Dendritic cell treated with granulocyte-macrophage colony-stimulating factor and Interleukin-4, amounts not matched to agents 40 ng/mL and 50 ng/mL, for 4 days (primary cell): ENCODE results near the gene ANTXR1.

Experiments used
- H3K27ac Mint-ChIP-seq: one replicate; pipeline ENCODE4 v1.8.0; 2022; ENCODE audit warnings: mild to moderate bottlenecking, mixed read lengths
- H3K27me3 Mint-ChIP-seq: one replicate; pipeline ENCODE4 v1.8.0; 2022; ENCODE audit warnings: mild to moderate bottlenecking, mixed read lengths
- H3K36me3 Mint-ChIP-seq: one replicate; pipeline ENCODE4 v1.8.0; 2022; ENCODE audit warnings: low read depth, mixed read lengths
- H3K4me1 Mint-ChIP-seq: one replicate; pipeline ENCODE4 v1.8.0; 2022; ENCODE audit warnings: low read depth, mixed read lengths
- H3K4me3 Mint-ChIP-seq: one replicate; pipeline ENCODE4 v1.8.0; 2022; ENCODE audit warnings: mild to moderate bottlenecking, moderate library complexity, mixed read lengths
- H3K9me3 Mint-ChIP-seq: one replicate; pipeline ENCODE4 v1.8.0; 2022; ENCODE audit warnings: mixed read lengths
- intact Hi-C: fragments of 100-400 bp; cut with micrococcal nuclease; formaldehyde crosslinking; loops from one replicate; pipeline ENCODE4 v1.15.0; 2022

The ANTXR1 gene

DNA sequence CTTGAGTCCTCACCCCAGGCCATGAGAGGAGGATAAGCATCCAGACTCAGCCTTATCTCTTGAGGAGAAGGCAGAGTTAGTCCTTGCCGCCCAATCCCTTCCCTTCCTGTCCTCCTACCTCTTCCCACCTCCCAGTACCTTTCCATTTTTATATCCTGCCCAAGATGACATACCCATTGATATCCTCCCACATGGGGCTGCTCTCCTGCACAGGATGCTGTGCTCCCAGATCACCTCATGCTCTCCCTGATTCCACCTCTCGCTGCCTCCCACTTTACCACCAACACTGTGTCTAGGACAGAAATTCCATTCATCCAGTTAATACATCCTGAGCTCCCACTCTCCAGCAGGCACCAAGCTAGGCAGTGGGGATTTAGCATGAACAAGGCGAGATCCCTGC is 191.7 kb downstream of the ANTXR1 start:
- Mint-ChIP-seq H3K4me1 (peaks cover 6% of the 10 kb centered on the region), H3K36me3 (no peaks in the 10 kb centered on the region), H3K27ac (peak overlapping the region; percentile 8), H3K9me3 (no peaks in the 10 kb centered on the region), H3K27me3 (peaks cover 4% of the 10 kb centered on the region), H3K4me3 (no peak overlapping the region)
- intact Hi-C loops = loop anchor here (10.0 kb wide), 2 partner anchors 100 to 150 kb away; no protein-coding TSS in a partner anchor

DNA sequence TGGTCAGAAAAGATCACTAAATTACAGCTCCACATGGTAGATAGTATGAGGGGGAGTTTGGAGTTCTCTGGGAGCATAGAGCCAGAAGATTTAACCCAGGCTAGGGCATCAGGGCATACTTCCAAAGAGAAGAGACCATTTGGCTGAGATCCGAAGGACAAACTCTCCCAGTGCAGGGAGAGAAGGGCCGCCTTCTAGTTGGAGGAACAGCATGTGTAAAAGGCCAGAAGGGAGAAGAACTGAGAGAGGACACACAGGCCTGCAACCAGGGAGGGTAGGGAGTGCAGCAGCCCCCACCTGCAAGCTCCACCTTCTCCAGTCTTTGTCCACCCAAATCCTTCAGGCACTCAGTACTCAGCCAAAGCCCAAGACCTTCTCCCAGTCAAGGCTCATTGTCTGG is 192.1 kb downstream of the ANTXR1 start:
- Mint-ChIP-seq H3K4me3 (no peak overlapping the region), H3K4me1 (peaks cover 6% of the 10 kb centered on the region), H3K27ac (peak overlapping the region; percentile 8), H3K27me3 (peaks cover 4% of the 10 kb centered on the region), H3K36me3 (no peaks in the 10 kb centered on the region), H3K9me3 (no peaks in the 10 kb centered on the region)
- intact Hi-C loops = loop anchor here (10.0 kb wide), 2 partner anchors 100 to 150 kb away; no protein-coding TSS in a partner anchor

DNA sequence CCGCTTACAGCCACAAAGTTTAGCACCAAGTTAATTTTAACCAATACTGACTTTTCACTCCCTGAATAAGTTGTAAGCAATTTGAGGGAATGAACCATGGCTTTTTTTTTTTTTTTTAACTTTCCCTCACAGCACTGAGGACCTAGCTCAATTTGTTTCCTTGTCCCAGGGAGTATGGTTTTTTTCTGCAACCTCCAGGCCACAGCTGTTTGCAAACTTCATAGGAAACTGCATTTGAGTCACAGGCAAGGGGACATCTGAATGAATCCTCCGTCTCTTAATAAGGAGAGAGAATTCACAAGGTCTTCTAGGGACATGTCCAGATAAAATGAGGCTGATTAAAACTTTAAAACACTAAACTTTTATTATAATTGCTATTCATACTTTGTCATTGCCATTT is 192.5 kb downstream of the ANTXR1 start:
- Mint-ChIP-seq H3K27me3 (peaks cover 4% of the 10 kb centered on the region), H3K27ac (no peak overlapping the region), H3K4me1 (peaks cover 6% of the 10 kb centered on the region), H3K9me3 (no peaks in the 10 kb centered on the region), H3K36me3 (no peaks in the 10 kb centered on the region), H3K4me3 (no peak overlapping the region)
- intact Hi-C loops = loop anchor here (10.0 kb wide), 2 partner anchors 99 to 151 kb away; no protein-coding TSS in a partner anchor

DNA sequence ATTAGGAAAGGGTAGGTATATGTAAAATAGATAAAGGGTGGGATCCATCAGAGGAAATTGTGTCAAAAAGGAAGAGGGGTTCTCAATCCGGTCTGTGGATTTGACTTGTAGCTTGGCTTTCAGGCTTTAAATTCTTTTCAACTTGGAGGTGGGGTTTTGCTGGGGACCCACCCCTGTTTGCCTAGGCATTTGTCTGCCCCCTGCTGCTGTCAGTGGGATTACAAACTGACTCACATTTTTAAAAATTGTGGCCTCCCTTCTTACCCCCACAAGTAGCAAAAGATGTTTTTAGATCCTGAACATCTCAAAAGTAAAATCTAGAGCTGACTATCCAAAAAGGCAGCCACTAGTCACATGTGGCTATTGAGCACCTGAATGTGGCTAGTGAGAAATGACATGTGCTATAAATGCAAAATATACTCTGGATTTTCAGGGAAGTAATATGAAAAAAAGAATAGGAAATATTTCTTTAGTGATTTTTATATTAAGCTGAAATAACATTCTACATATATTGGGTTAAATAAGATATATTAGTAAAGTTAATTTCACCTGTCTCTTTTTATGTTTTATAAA is 195.1 kb downstream of the ANTXR1 start:
- intact Hi-C loops = loop anchor here (10.0 kb wide), 2 partner anchors 97 to 153 kb away; no protein-coding TSS in a partner anchor
- Mint-ChIP-seq H3K4me1 (peaks cover 6% of the 10 kb centered on the region), H3K4me3 (no peak overlapping the region), H3K27me3 (peaks cover 4% of the 10 kb centered on the region), H3K36me3 (no peaks in the 10 kb centered on the region), H3K27ac (no peak overlapping the region), H3K9me3 (no peaks in the 10 kb centered on the region)

DNA sequence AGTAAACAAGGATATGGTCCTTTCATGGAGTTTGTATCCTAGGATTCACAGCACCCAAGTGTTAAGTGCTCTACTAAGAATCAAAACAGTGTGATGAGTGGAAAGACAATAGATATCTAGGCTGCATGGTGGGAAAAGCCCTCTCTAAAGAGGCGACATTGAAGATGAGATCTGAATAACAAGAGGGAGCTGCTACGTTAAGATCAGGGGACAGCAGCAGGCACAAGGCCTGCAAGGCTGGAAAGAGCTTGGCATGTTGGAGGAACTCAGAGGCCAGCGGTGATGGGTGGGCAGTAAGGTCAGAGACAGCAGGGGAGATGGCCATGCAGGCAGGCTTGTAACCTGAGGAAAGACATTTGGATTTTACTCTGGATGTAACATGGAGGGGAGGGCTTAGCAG is 196.5 kb downstream of the ANTXR1 start:
- Mint-ChIP-seq H3K9me3 (no peaks in the 10 kb centered on the region), H3K27ac (no peak overlapping the region), H3K27me3 (peaks cover 3% of the 10 kb centered on the region), H3K4me3 (no peak overlapping the region), H3K36me3 (no peaks in the 10 kb centered on the region), H3K4me1 (peaks cover 5% of the 10 kb centered on the region)
- intact Hi-C loops = loop anchor here (10.0 kb wide), 2 partner anchors 95 to 155 kb away; no protein-coding TSS in a partner anchor

DNA sequence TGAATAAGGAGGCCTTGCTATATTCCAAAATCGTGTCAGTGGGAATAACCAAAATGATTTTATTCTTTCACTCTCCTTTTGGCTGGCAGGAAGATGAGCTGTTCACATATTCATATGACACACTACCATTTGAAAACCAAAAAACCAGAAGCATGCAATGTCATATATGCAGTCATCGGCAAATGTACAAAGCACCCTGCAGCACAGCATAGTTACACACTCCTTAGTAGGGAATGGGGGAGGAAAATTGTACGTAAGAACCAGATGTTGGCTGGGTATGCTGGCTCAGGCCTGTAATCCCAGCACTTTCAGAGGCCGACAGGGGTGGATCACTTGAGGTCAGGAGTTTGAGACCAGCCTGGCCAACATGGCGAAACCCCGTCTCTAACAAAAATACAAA is 197.4 kb downstream of the ANTXR1 start:
- Mint-ChIP-seq H3K36me3 (no peaks in the 10 kb centered on the region), H3K4me1 (peaks cover 11% of the 10 kb centered on the region), H3K9me3 (no peaks in the 10 kb centered on the region), H3K4me3 (no peak overlapping the region), H3K27ac (no peak overlapping the region), H3K27me3 (peaks cover 2% of the 10 kb centered on the region)
- intact Hi-C loops = no loop called here

DNA sequence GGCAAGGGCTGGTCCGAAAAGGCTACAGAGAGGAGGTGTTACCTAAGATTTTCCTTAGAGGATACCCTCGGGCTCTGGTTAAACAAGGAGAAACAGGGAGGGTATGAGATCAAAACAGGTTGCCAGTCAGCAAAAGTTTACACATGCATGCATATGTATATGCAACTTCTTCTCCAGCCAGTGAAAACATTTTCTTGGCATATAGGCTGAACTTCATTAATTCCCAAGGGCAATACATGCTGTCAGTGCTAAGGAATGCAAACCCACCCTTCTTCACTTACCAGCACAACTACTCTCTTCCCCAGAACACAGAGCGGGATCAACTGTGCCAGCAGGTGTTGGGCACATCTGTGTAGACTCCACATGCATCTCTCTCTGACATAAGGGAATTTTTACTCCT is 198.1 kb downstream of the ANTXR1 start:
- intact Hi-C loops = no loop called here
- Mint-ChIP-seq H3K4me1 (peaks cover 11% of the 10 kb centered on the region), H3K9me3 (no peaks in the 10 kb centered on the region), H3K36me3 (no peaks in the 10 kb centered on the region), H3K27ac (no peak overlapping the region), H3K4me3 (no peak overlapping the region), H3K27me3 (peaks cover 2% of the 10 kb centered on the region)

DNA sequence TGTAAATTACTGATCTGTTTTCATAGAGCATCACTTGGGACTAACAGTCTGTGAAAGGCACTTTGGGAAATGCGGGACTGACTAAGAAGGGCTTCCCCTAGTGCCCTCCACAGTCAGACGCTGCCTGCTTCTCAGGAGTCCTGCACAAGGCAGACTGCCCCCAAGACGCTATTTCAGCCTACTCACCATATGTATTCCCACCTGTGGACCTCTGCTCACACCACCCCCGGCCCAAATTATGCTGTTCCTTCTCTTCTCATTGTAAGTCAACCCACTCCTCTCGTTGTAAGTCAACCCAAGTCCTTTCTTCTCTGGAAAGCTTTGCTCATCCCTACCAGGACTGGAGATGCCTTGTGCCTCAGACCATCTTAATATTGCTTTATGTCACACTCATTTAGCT is 198.7 kb downstream of the ANTXR1 start:
- Mint-ChIP-seq H3K4me3 (no peak overlapping the region), H3K27ac (no peak overlapping the region), H3K36me3 (no peaks in the 10 kb centered on the region), H3K4me1 (peaks cover 11% of the 10 kb centered on the region), H3K27me3 (peaks cover 2% of the 10 kb centered on the region), H3K9me3 (no peaks in the 10 kb centered on the region)
- intact Hi-C loops = no loop called here

DNA sequence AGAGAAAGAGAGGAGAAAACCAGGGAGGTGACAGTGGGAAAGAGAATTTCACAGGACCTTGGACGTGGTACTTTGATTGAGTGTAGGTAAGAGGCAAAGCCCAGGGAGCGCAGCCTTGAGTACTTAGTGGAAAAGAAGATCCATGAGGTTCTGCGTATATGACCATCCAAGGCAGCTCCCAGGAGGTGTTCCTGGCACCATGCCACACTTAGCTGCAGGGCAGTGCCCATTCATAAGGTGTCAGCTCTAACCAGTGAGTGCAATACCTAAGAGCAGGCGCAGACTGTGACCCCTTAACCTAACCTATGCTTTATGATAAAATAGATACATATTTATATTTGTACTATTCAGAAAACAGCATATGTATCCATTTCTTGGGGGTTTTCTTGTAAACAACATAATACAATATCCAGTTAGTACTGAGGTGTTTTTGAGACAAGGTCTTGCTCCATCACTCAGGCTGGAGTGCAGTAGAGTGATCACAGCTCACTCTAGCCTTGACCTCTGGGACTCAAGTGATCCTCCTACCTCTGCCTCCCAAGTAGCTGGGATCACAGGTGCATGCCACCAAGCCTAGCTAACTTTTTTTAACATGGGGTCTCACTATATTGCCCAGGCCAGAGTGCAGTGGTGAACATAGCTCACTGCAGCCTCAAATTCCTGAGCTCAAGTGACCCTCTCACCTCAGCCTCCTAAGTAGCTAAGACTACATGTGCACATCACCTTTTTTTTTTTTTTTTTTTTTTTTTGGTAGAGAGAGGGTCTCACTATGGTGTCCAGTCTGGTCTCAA is 199.5 kb downstream of the ANTXR1 start:
- intact Hi-C loops = no loop called here
- Mint-ChIP-seq H3K27me3 (peaks cover 2% of the 10 kb centered on the region), H3K36me3 (no peaks in the 10 kb centered on the region), H3K4me1 (peaks cover 11% of the 10 kb centered on the region), H3K4me3 (no peak overlapping the region), H3K9me3 (no peaks in the 10 kb centered on the region), H3K27ac (no peak overlapping the region)

DNA sequence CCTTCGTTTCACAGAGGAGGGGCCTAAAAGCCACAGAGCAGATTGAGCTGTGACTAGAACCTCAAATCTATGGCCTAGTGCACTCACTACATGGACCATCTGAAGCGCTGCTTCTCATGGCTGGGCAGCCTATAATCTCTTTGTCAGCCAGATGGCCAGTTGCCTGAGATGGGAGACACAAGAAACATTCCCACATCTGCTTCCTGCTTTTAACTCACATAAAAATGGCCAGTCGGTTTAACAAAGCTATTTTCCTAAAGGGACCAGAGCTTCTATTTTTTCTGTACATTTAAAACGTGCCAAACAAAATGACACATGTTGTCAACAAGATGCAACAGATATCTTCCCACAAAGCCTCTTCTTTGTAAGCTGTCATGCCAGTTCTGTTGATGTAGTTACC is 200.2 kb downstream of the ANTXR1 start:
- H3K27me3 Mint-ChIP-seq = peaks cover 2% of the 10 kb centered on the region
- peaks cover 11% of the 10 kb centered on the region for H3K4me1 Mint-ChIP-seq
- H3K9me3 Mint-ChIP-seq = no peaks in the 10 kb centered on the region
- no peak overlapping the region for H3K27ac Mint-ChIP-seq
- H3K36me3 Mint-ChIP-seq = no peaks in the 10 kb centered on the region
- intact Hi-C loops = no loop called here
- H3K4me3 Mint-ChIP-seq = no peak overlapping the region

DNA sequence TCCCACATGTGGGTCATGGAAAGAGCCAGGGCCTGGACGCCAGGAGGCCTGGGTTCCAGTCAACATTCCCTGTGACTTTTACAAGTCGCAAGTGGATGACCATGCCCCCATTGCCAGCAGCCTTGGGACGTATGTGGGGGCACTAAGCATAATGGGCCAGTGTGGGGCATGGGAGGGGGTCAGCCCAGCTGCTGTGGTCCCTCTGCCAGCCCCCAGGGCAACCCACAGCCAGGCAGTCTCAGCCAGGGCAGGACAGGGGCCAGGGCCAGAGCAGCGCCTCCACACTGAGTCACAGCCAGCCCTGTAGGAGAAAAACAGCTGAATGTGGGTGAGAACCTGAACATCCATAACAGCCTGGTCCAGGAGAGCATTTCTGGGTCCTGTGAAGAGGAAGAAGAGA is 200.8 kb downstream of the ANTXR1 start:
- peaks cover 11% of the 10 kb centered on the region for H3K4me1 Mint-ChIP-seq
- no peak overlapping the region for H3K27ac Mint-ChIP-seq
- H3K36me3 Mint-ChIP-seq = no peaks in the 10 kb centered on the region
- H3K27me3 Mint-ChIP-seq = peaks cover 2% of the 10 kb centered on the region
- no peaks in the 10 kb centered on the region for H3K9me3 Mint-ChIP-seq
- no peak overlapping the region for H3K4me3 Mint-ChIP-seq
- intact Hi-C loops = no loop called here

DNA sequence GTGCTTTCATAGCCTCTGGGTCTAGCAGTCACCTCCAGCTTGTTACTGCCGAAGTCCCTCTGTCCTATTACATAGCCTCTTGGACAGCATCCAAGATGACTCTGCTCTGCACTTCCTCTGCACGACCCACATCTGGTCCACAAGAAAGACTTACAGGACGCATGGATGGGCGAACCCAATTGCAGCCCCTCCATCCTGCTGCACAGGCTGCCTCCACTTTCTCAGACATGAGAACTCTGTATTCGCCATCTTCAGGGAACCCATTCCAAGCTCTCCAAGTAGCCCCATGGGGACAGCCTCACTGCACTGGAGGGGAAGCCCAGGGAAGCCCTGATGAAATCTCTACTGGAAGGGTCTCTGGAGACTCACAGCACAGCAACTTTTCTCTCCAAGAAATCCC is 201.9 kb downstream of the ANTXR1 start:
- Mint-ChIP-seq H3K27me3 (peaks cover 2% of the 10 kb centered on the region), H3K4me3 (no peak overlapping the region)

DNA sequence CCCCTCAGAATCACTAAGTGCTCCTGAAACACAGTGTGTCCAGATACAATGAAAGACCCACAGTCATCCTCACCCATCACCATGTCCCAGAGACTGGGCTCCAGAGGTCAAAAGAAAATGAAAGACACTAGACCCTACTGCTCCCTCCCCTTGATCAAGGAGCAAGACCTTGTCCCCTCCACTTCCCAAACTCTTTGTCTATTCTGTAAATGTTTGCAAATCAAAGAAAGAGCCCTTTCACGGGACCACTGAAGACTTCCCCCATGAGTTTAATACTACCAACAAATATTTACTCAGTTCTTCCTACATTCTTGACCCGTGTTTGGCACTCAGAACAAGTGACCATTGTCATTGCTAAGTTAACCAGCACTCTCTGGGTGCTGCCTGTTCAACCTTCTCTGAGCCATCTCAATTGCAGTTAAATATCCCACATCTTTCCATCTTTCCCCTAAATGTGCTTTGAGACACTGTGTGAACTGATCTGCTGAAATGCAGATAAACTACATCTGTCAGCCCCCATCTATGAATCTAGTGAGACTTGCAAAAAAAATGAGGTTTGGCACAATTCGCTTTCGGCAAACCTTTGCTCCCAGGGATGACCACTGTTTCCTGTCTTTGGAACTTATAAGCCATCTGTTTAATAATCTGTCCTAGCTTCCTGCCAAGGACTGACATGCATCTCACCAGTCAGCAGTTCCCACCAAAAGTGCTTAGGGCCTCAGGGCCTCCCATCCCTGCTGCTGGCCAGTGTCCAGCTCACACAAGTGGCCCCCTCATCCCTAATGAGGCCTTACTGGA is 203.8 kb downstream of the ANTXR1 start:
- Mint-ChIP-seq H3K4me1 (peaks cover 11% of the 10 kb centered on the region), H3K36me3 (no peaks in the 10 kb centered on the region), H3K27me3 (peaks cover 2% of the 10 kb centered on the region), H3K4me3 (no peak overlapping the region), H3K27ac (no peak overlapping the region), H3K9me3 (no peaks in the 10 kb centered on the region)
- intact Hi-C loops = no loop called here

More for the DNA sequence above, 201.9 kb downstream of the ANTXR1 start:
- no peaks in the 10 kb centered on the region for H3K9me3 Mint-ChIP-seq
- H3K36me3 Mint-ChIP-seq = no peaks in the 10 kb centered on the region
- intact Hi-C loops = no loop called here
- H3K4me1 Mint-ChIP-seq = peaks cover 11% of the 10 kb centered on the region
- no peak overlapping the region for H3K27ac Mint-ChIP-seq
